Keratinocyte (primary cell): ENCODE data around the gene PCDH9. TPM values are rescaled to one million over a fixed set of nuclear protein-coding genes. Genes with fewer than 3 reads are reported as not detected.

Experiments used
- DNase-seq: peaks from one replicate; pipeline ENCODE4 v3.0.0-alpha.2; 2011; ENCODE audit warnings: low read depth, missing footprints, low spot score
- FAIRE-seq: peaks from 2 replicates; lab custom pipeline; 2011; peaks lifted over from hg19 to GRCh38; lab: Jason Lieb, UNC
- H2AFZ ChIP-seq: 2 replicates; pipeline ENCODE4 v1.6.0; 2012; ENCODE audit warnings: low read length, control low read depth, inconsistent platforms; ENCODE audit not compliant: control insufficient read depth
- H3K27ac ChIP-seq: 2 replicates; pipeline ENCODE4 v1.5.1; 2011; ENCODE audit warnings: low read length; ENCODE audit not compliant: control insufficient read depth, insufficient read depth
- H3K27me3 ChIP-seq: 3 replicates; pipeline ENCODE4 v1.6.0; 2011; ENCODE audit warnings: low read length; ENCODE audit not compliant: control insufficient read depth, insufficient read depth; ENCODE audit errors: extremely low read depth
- H3K36me3 ChIP-seq, 2 experiments: 2 replicates in 1 of 2; 3 replicates in 1 of 2; pipeline ENCODE4 v1.5.1; 2011; ENCODE audit warnings: low read length in 2 of 2, mild to moderate bottlenecking in 1 of 2; ENCODE audit not compliant: control insufficient read depth in 2 of 2, insufficient read depth in 2 of 2; ENCODE audit errors: extremely low read depth in 1 of 2
- H3K4me1 ChIP-seq: 3 replicates; pipeline ENCODE4 v1.5.1; 2011; ENCODE audit warnings: low read length; ENCODE audit not compliant: control insufficient read depth, insufficient read depth; ENCODE audit errors: extremely low read depth
- H3K4me2 ChIP-seq: 3 replicates; pipeline ENCODE4 v1.6.0; 2011; ENCODE audit warnings: low read depth, low read length; ENCODE audit not compliant: control insufficient read depth, insufficient read depth; ENCODE audit errors: extremely low read depth
- H3K4me3 ChIP-seq, 3 experiments: fragments of 200-600 bp in 1 of 3; sonication (generic) in 1 of 3; 2 replicates in 2 of 3; 3 replicates in 1 of 3; pipeline ENCODE4 v1.5.1; 2011 to 2016; ENCODE audit warnings: low read length in 3 of 3, mild to moderate bottlenecking in 3 of 3, control low read depth in 2 of 3, inconsistent platforms in 1 of 3, low read depth in 1 of 3, mixed read lengths in 1 of 3, mixed run types in 1 of 3, moderate library complexity in 1 of 3; ENCODE audit not compliant: control insufficient read depth in 2 of 3, insufficient read depth in 2 of 3; ENCODE audit errors: extremely low read depth in 1 of 3
- H3K79me2 ChIP-seq: 2 replicates; pipeline ENCODE4 v1.6.0; 2012; ENCODE audit warnings: low read length; ENCODE audit not compliant: control insufficient read depth, insufficient read depth
- H3K9ac ChIP-seq: 3 replicates; pipeline ENCODE4 v1.6.0; 2011; ENCODE audit warnings: low read length; ENCODE audit not compliant: control insufficient read depth, insufficient read depth; ENCODE audit errors: extremely low read depth
- H3K9me1 ChIP-seq: 3 replicates; pipeline ENCODE4 v1.6.0; 2011; ENCODE audit warnings: low read length; ENCODE audit not compliant: control insufficient read depth, insufficient read depth; ENCODE audit errors: extremely low read depth
- H3K9me3 ChIP-seq: 2 replicates; pipeline ENCODE4 v1.5.1; 2012; ENCODE audit warnings: low read depth, low read length; ENCODE audit not compliant: control insufficient read depth
- H4K20me1 ChIP-seq: 3 replicates; pipeline ENCODE4 v1.6.0; 2011; ENCODE audit warnings: low read length; ENCODE audit not compliant: control insufficient read depth, insufficient read depth; ENCODE audit errors: extremely low read depth
- CTCF ChIP-seq, 3 experiments: IDR thresholded peaks in 1 of 3; conservative IDR thresholded peaks in 1 of 3; optimal IDR thresholded peaks in 1 of 3; 2 replicates in 2 of 3; 3 replicates in 1 of 3; pipeline versions ENCODE3 to v1.5.1; 2011; ENCODE audit warnings: low read length in 3 of 3, mild to moderate bottlenecking in 3 of 3, moderate library complexity in 2 of 3, control low read depth in 1 of 3, inconsistent platforms in 1 of 3; ENCODE audit not compliant: insufficient read depth in 2 of 3; ENCODE audit errors: extremely low read depth in 1 of 3
- EZH2 ChIP-seq: IDR thresholded peaks from one replicate; pipeline ENCODE4 v1.6.1; 2012; ENCODE audit warnings: inconsistent platforms, mild to moderate bottlenecking, low read length, moderate library complexity
- dilution Hi-C: fragments of 300-500 bp; cut with MboI; formaldehyde crosslinking; loops from one replicate; pipeline ENCODE4 v1.7.0; 2020; ENCODE audit warnings: low sequenced_read_pairs; ENCODE audit not compliant: extremely low pct_ligation_motif_present
- polyA plus RNA-seq, 5 experiments: library from polyadenylated mRNA; depleted of rRNA in 3 of 5; stranded (reverse) in 3 of 5; stranded (forward) in 1 of 5; unstranded in 1 of 5; fragments of >200 nt; gene quantifications; 1 replicate in 1 of 5; 2 replicates in 3 of 5; 3 replicates in 1 of 5; pipeline versions ENCODE4 v1.2.1 to v1.2.3, GENCODE V29; 2011 to 2012; ENCODE audit warnings: missing spikeins in 2 of 5, low read depth in 1 of 5, low replicate concordance in 1 of 5

PCDH9 gene
- polyA plus RNA-seq, 1 donor (not counting 4 experiments of a cell fraction or from before 2014, with no cell fraction given): 0.21 TPM

DNA sequence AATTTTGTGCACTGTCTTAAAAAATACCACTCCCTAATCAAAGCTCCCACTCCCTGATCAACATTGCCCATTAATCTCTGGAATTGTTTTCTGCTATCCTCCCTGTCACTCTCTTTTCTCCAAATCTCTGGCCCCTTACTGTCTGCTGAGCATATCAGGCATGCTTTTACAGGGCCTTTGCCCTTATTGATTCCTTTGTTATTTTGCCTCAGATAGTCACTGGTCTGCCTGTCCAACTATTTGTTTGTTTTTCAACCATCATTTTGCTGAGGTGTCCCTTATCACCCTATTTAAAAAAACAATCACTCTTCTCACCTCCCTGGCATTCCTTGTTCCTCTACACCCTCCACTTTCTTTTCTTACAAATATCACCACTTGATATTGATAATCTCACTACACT lies 153.0 kb downstream of the PCDH9 start:
- Histone ChIP-seq H3K27me3 (no peaks in the 10 kb centered on the region), H3K79me2 (no peaks in the 10 kb centered on the region), H3K4me2 (no peak overlapping the region), H3K4me1 (no peaks in the 10 kb centered on the region), H3K9me3 (no peaks in the 10 kb centered on the region), H3K27ac (no peak overlapping the region), H3K9ac (no peak overlapping the region), H3K4me3 (no peak overlapping the region), H4K20me1 (no peaks in the 10 kb centered on the region), H3K9me1 (no peaks in the 10 kb centered on the region), H3K36me3 (no peaks in the 10 kb centered on the region), H2AFZ (no peak overlapping the region)
- no peak for DNase-seq
- FAIRE-seq: no peak
- dilution Hi-C loops: no loop called here
- TF ChIP-seq EZH2: no peak
- TF ChIP-seq CTCF (optimal IDR thresholded peaks at IDR 0.05 in 1 of 3, IDR thresholded peaks at IDR 0.05 in 1 of 3, conservative IDR thresholded peaks at IDR 0.05 in 1 of 3; ENCODE audit: extremely low read depth in 1 of 3, insufficient read depth in 2 of 3, low read length in 3 of 3): no peak

GRCh38 chr13:67076378-67076777 lies 153.8 kb downstream of the PCDH9 start:
- H3K27me3 ChIP-seq: no peaks in the 10 kb centered on the region
- H4K20me1 ChIP-seq: no peaks in the 10 kb centered on the region
- H3K9ac ChIP-seq: no peak overlapping the region
- no peak overlapping the region for H3K27ac ChIP-seq
- no peak overlapping the region for H3K4me2 ChIP-seq
- no peaks in the 10 kb centered on the region for H3K9me3 ChIP-seq
- H3K36me3 ChIP-seq: no peaks in the 10 kb centered on the region
- no peak overlapping the region for H3K4me3 ChIP-seq
- no peak for FAIRE-seq
- no peak for DNase-seq
- dilution Hi-C loops: no loop called here
- H3K4me1 ChIP-seq: no peaks in the 10 kb centered on the region
- H2AFZ ChIP-seq: no peak overlapping the region
- no peaks in the 10 kb centered on the region for H3K9me1 ChIP-seq
- no peaks in the 10 kb centered on the region for H3K79me2 ChIP-seq
- no peak for TF ChIP-seq CTCF (optimal IDR thresholded peaks at IDR 0.05 in 1 of 3, IDR thresholded peaks at IDR 0.05 in 1 of 3, conservative IDR thresholded peaks at IDR 0.05 in 1 of 3; ENCODE audit: extremely low read depth in 1 of 3, insufficient read depth in 2 of 3, low read length in 3 of 3)
- TF ChIP-seq EZH2: no peak
